GM19463 (cell line): ENCODE results near the gene CCDC107.
"Not testable (repeated sequence)": the region's sequence is repeated elsewhere in the genome, so short reads cannot be mapped to it uniquely, and the experiment has no call there.

Experiments used
- ATAC-seq: cut with Tn5 transposase; IDR thresholded peaks from one replicate; pipeline ENCODE4 v1.9.1; 2021; ENCODE audit warnings: mild to moderate bottlenecking, moderate library complexity; ENCODE audit not compliant: unreplicated experiment

Gene CCDC107

DNA sequence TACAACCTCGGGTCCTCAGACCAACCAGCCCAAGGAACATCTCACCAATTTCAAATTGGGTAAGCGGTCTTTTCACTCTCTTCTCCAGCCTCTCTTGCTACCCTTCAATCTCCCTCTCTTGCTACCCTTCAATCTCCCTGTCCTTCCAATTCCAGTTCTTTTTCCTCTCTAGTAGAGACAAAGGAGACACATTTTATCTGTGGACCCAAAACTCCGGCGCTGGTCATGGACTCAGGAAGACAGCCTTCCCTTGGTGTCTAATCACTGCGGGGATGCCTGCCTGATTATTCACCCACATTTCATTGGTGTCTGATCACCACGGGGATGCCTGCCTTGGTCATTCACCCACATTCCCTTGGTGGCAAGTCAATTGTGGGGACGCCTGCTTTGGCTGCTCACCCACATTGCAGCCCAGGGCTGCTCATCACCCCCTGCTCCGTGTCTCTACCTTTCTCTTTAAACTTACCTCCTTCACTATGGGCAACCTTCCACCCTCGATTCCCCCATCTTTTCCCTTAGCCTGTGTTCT is 20.6 kb upstream of the CCDC107 start:
- ATAC-seq = not testable (repeated sequence)

- not testable (repeated sequence) for ATAC-seq
These were observed 19.3 kb upstream of the CCDC107 start for GRCh38 chr9:35638751-35639150.

GRCh38 chr9:35639225-35639624 is 18.9 kb upstream of the CCDC107 start:
- ATAC-seq = not testable (repeated sequence)

- ATAC-seq = no peak
These were observed 18.5 kb upstream of the CCDC107 start for GRCh38 chr9:35639631-35640030.

- not testable (repeated sequence) for ATAC-seq
These were observed 17.7 kb upstream of the CCDC107 start for GRCh38 chr9:35640431-35640830.

DNA sequence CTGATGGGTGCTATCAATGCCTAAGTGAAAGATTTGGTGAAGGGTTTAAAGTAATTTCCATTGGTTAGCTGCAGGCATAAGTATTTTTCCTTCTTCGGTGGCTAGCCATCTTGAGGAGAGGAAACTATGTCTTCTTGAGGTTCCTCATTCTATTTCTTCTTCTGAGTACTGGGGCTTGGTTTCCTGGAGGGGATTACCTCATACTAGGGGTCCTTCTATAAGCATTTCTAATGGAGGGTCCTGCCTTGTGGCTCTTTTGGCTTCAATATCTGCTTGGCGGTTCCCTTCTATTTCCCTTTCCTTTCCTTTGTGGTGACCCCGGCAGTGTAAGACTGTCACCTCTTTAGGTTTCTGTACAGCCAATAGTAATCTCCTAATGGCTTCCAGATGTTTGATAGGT is 16.6 kb upstream of the CCDC107 start:
- not testable (repeated sequence) for ATAC-seq

DNA sequence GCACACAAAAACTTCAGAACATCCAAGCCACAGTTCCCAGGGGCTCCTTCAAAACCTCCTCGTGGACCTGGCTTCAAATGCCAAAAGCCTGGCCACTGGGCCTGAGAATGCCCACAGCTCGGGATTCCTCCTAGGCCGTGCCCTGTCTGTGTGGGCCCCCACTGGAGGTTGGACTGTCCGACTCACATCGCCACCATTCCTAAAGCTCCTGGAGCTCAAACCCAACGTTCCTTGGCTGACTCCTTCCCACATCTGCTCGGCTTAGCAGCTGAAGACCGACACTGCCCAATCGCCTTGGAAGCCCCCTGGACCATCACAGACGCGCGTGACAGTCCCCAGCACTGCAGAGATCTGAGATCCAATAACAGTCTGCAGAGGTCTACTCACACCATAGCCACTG is 15.0 kb upstream of the CCDC107 start:
- no peak for ATAC-seq

DNA sequence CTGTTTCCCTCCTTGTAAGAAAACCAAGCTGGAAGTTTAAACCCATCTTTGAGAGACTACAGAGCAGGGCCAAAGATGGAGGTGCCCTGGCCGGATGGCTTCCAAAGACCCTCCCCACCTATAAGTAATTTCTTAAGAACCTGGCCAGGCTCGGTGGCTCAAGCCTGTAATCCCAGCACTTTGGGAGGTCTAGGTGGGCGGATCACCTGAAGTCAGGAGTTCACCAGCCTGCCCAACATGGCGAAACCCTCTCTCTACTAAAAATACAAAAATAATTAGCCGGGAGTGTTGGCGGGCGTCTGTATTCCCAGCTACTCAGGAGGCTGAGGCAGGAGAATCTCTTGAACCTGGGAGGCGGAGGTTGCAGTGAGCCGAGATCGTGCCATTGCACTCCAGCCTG is 12.4 kb upstream of the CCDC107 start:
- ATAC-seq = not testable (repeated sequence)

DNA sequence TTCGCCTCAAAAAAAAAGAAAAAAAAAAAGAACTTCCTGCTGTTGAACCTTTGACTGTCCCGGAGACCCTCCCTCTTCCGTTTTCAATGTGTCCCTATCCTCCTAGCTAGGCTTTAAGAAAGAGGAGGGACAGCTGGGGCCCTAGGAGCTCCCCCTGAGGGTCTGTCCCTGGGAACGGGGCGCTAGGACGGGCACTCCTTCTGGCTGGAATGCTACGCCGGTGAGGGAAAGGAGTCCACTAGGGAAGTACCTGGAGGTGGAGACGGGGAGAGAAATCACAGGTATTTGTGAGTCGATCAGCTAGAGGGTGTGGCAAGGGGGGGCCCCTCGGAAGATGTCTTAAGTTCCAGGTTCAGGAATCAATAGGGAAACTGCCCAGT is 11.9 kb upstream of the CCDC107 start:
- no peak for ATAC-seq

GRCh38 chr9:35646533-35647265 is 11.4 kb upstream of the CCDC107 start:
- ATAC-seq = peak; percentile 69

GRCh38 chr9:35649431-35650340 is 8.4 kb upstream of the CCDC107 start:
- ATAC-seq = no peak

DNA sequence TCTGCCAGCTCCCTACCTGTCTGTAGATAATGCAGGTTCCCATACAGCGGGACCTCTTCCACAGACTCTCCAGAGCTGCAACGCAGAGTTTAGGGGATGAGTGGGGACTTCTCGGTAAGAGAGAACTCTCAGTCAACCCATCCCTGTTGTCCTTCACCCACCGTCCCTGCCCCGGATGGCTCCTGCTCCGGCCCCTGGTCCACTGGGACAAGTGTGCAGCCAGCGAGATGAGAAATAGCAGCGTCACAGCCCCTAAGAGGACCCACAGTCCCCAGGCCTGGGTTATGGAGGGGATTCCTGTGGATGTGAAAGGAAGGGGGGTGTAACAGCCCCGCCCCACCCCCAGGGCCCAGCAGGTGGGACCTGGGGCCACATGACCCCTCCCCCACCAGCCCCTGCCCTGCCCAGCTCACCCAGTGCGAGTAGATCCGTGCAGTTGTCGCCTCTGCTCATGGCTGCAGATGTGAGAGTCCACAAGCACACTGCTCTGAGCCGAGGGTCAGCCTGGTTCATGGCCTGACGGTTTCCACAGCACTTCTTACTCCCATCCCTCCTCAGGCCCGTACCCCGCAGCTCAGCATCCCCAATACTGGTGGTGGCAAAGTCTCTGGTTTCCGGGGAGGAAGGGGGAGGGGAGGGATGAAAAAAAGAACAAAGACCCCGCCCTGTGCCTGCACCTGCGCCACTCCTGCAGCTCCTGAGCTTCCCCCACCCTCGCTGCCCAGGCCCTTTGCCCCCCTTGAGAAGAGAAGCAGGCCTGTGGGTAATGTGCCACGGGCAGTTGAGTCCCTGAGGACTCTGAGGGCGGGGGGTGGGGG is 7.5 kb upstream of the CCDC107 start, which contains the start of gene SIT1:
SIT1 (minus strand) TSS at position 591 of the 818 bp plus-strand sequence; CDS start at position 513, 78 bp downstream.
- peak; percentile 26 for ATAC-seq

DNA sequence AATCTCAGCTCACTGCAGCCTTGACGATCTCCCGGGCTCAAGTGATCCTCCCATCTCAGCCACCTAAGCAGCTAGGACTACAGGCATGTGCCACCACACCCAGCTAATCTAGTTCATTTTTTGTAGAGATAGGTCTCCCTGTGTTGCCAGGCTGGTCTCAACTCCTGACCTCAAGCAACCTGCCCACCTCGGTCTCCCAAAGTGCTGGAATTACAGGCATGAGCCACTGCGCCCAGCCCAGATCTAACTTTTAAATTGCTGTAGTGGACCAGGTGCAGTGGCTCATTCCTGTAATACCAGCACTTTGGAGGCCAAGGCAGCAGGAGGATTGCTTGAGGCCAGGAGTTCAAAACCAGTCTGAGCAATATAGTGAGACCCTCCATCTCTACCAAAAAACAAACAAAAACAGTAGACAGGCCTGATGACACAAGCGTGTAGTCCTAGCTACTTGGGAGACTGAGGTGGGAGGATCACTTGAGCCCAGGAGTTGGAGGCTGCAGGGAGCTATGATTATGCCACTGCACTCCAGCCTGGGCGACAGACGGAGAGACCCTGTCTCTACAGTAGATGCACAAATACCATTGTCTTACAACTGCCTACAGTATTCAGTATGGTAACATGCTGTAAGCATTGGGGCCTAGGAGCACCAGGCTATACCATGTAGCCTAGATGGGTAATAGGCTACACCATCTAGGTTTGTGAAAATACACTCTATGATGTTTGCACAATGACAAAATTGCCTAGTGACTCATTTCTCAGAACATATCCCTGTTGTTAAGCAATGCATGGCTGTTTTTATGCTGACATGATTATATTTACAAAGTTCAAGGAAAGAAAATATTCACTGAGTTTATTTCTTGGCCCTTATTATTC is 5.9 kb upstream of the CCDC107 start:
- ATAC-seq = no peak

GRCh38 chr9:35652829-35653209 is 5.3 kb upstream of the CCDC107 start:
- no peak for ATAC-seq

DNA sequence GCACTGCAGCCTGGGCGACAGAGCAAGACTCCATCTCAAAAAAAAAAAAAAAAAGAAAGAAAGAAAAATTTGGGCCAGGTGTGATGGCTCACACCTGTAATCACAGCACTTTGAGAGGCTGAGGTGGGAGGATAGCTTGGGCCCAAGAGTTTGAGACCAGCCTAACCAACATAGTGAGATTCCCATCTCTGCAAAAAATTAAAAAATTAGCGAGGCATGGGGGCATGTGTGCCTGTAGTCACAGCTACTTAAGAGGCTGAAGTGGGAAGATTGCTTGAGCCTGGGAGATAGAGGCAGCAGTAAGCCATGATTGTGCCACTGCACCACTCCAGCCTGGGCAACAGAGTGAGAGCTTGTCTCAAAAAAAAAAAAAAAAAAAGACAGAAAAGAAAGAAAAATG is 4.5 kb upstream of the CCDC107 start:
- no peak for ATAC-seq

GRCh38 chr9:35656348-35656747 is 1.7 kb upstream of the CCDC107 start:
- ATAC-seq = no peak

GRCh38 chr9:35656831-35657545 is 1.1 kb upstream of the CCDC107 start:
- ATAC-seq = no peak

GRCh38 chr9:35657546-35658136 is 451 bp upstream of the CCDC107 start, which contains the start of gene RMRP:
RMRP (minus strand) TSS chr9:35658019.
- ATAC-seq = peak; percentile 86

DNA sequence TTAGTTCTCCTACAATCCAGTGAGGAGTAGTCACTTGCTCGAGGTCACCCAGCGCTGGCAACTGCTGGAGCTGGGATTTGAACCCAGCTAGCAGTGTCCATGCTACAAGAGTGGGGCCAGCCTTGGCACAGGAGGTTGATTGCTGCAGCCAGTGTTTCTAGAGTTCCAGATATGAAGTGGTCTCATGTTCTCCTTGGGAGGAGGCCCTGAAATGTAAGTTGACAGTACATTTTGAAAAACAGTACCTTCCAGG is 802 bp downstream of the CCDC107 start:
- no peak for ATAC-seq
